Measurements from ENCODE around the gene ZNF438.
A peak's percentile ranks its signal among the peaks of the same experiment; 100 is the strongest.

The ZNF438 gene

GRCh38 chr10:30863516-30864210, 168.0 kb downstream of the ZNF438 start:
- peaks cover 22% of the 10 kb centered on the region for H3K4me1 ChIP-seq
- no peak overlapping the region for H3K4me3 ChIP-seq
- no peak overlapping the region for H3K27ac ChIP-seq
- H3K9ac ChIP-seq, result no peak overlapping the region
- no peaks in the 10 kb centered on the region for H3K9me3 ChIP-seq
- H3K36me3 ChIP-seq, result no peaks in the 10 kb centered on the region
- no peaks in the 10 kb centered on the region for H4K20me1 ChIP-seq
- no peak overlapping the region for H3K4me2 ChIP-seq
- no peak for TF ChIP-seq Cebpa-rat (IDR thresholded peaks at IDR 0.05)
- H3K27me3 ChIP-seq, result no peaks in the 10 kb centered on the region

GRCh38 chr10:30862486-30862885, 169.2 kb downstream of the ZNF438 start:
- no peaks in the 10 kb centered on the region for H3K36me3 ChIP-seq
- H3K27me3 ChIP-seq, result no peaks in the 10 kb centered on the region
- no peak for TF ChIP-seq Cebpa-rat (IDR thresholded peaks at IDR 0.05)
- no peaks in the 10 kb centered on the region for H3K9me3 ChIP-seq
- no peaks in the 10 kb centered on the region for H4K20me1 ChIP-seq
- peak overlapping the region; percentile 33 for H3K4me2 ChIP-seq
- H3K27ac ChIP-seq, result no peak overlapping the region; the same call in 1 of the 2 replicates
- no peak overlapping the region for H3K4me3 ChIP-seq
- peaks cover 22% of the 10 kb centered on the region for H3K4me1 ChIP-seq
- no peak overlapping the region for H3K9ac ChIP-seq

DNA sequence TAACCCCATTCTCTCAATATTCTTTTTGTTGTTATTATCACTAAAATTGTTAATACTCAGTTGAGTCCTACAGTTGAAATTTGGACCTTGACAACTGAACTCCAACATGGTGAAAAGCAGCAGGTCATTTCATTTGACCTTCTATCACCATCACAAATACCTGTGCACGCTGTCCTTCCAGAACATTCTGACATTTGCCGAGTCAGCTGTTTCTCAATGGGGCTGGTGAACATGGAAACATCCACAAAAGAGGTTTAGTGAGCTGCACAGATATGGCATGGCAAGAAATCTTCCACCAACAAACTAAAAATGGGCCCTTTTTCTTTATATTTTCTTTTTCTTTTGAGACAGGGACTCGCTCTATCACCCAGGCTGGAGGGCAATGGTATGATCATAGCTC, 169.7 kb downstream of the ZNF438 start:
- Histone ChIP-seq H4K20me1 (no peaks in the 10 kb centered on the region), H3K9ac (no peak overlapping the region), H3K9me3 (no peaks in the 10 kb centered on the region), H3K27me3 (no peaks in the 10 kb centered on the region), H3K4me1 (peaks cover 22% of the 10 kb centered on the region), H3K27ac (no peak overlapping the region; the same call in 1 of the 2 replicates), H3K36me3 (no peaks in the 10 kb centered on the region), H3K4me2 (peak overlapping the region; percentile 33), H3K4me3 (no peak overlapping the region)
- no peak for TF ChIP-seq Cebpa-rat (IDR thresholded peaks at IDR 0.05)

DNA sequence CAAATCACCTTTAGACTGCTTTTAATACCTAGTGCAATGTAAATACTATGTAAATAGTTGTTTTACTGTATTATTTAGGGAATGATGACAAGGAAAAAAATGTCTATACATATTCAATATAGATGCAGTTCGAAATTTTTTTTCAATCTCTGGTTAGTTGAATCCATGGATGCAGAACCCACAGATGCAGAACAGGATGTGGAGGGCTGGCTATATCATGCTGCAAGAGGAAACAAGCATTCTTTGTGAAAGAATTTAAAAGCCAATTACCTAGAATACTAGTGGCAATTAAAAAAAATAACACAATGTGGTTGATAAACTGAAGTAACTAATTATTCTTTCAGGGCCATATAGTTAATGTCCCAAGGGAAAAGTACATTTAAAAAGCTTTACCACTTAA, 170.4 kb downstream of the ZNF438 start:
- no peak overlapping the region for H3K4me3 ChIP-seq
- no peak for TF ChIP-seq Cebpa-rat (IDR thresholded peaks at IDR 0.05)
- no peaks in the 10 kb centered on the region for H4K20me1 ChIP-seq
- no peaks in the 10 kb centered on the region for H3K9me3 ChIP-seq
- no peaks in the 10 kb centered on the region for H3K27me3 ChIP-seq
- no peak overlapping the region for H3K4me2 ChIP-seq
- H3K9ac ChIP-seq, result no peak overlapping the region
- H3K4me1 ChIP-seq, result peaks cover 22% of the 10 kb centered on the region
- no peaks in the 10 kb centered on the region for H3K36me3 ChIP-seq
- no peak overlapping the region for H3K27ac ChIP-seq

- no peaks in the 10 kb centered on the region for H3K36me3 ChIP-seq
- H3K4me2 ChIP-seq, result no peak overlapping the region
- no peaks in the 10 kb centered on the region for H3K27me3 ChIP-seq
- H3K9me3 ChIP-seq, result no peaks in the 10 kb centered on the region
- no peak overlapping the region for H3K9ac ChIP-seq
- peaks cover 22% of the 10 kb centered on the region for H3K4me1 ChIP-seq
- H4K20me1 ChIP-seq, result no peaks in the 10 kb centered on the region
- H3K27ac ChIP-seq, result no peak overlapping the region
- no peak for TF ChIP-seq Cebpa-rat (IDR thresholded peaks at IDR 0.05)
- no peak overlapping the region for H3K4me3 ChIP-seq
Observed at GRCh38 chr10:30858499-30858898, 173.2 kb downstream of the ZNF438 start.

- no peak overlapping the region for H3K27ac ChIP-seq
- H3K4me1 ChIP-seq, result peaks cover 19% of the 10 kb centered on the region
- no peak for TF ChIP-seq Cebpa-rat (IDR thresholded peaks at IDR 0.05)
- H3K36me3 ChIP-seq, result no peaks in the 10 kb centered on the region
- no peaks in the 10 kb centered on the region for H4K20me1 ChIP-seq
- no peak overlapping the region for H3K4me2 ChIP-seq
- no peak overlapping the region for H3K9ac ChIP-seq
- no peaks in the 10 kb centered on the region for H3K27me3 ChIP-seq
- H3K4me3 ChIP-seq, result no peak overlapping the region
- no peaks in the 10 kb centered on the region for H3K9me3 ChIP-seq
Observed at GRCh38 chr10:30857803-30858202, 173.9 kb downstream of the ZNF438 start.

DNA sequence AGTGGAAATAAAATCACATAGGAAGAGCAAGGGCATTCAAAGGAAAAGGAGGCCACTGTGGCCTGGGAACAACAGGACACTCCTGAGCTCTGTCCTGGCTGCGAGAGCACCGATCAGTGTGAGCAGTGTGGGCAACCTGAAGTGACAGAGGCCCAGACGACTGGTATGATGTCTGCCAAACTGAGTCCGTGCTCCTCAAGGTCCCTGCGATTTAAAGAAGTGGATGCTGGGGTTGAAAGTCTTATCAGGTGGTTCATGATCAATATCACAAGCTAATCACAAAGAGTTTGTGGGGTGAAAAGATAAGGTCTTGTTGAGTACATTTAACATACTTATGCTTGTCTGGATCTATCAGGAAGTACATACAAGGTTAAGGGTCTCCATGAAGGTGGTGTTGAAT, 176.5 kb downstream of the ZNF438 start:
- no peak overlapping the region for H3K9ac ChIP-seq
- H3K4me3 ChIP-seq, result no peak overlapping the region
- H3K9me3 ChIP-seq, result no peaks in the 10 kb centered on the region
- H3K27ac ChIP-seq, result no peak overlapping the region
- H3K36me3 ChIP-seq, result no peaks in the 10 kb centered on the region
- no peaks in the 10 kb centered on the region for H3K27me3 ChIP-seq
- H3K4me1 ChIP-seq, result no peaks in the 10 kb centered on the region
- H4K20me1 ChIP-seq, result no peaks in the 10 kb centered on the region
- TF ChIP-seq Cebpa-rat (IDR thresholded peaks at IDR 0.05), result no peak
- H3K4me2 ChIP-seq, result no peak overlapping the region

DNA sequence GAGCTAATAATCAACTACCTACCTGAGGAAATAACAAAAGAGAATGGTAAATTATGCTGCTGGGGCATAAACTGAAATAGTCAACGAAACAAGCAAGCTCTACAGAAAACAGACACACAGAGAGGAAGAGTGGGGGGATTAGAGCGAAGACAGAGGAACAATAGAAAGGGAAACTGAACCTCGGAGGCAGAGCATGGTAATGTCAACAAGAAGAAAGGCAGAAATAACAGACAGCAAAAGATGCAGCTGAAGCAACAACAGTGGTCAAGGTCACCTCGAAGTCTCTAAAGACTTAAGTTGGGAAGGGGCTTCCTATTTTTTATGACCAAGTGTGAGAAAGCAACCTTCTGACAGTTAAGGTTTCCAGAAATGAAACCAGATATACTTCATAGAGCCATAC, 177.0 kb downstream of the ZNF438 start:
- Histone ChIP-seq H3K36me3 (no peaks in the 10 kb centered on the region), H3K27ac (no peak overlapping the region), H3K27me3 (no peaks in the 10 kb centered on the region), H3K4me3 (no peak overlapping the region), H4K20me1 (no peaks in the 10 kb centered on the region), H3K4me2 (no peak overlapping the region), H3K9me3 (no peaks in the 10 kb centered on the region), H3K9ac (no peak overlapping the region), H3K4me1 (no peaks in the 10 kb centered on the region)
- no peak for TF ChIP-seq Cebpa-rat (IDR thresholded peaks at IDR 0.05)

- TF ChIP-seq Cebpa-rat (IDR thresholded peaks at IDR 0.05), result no peak
- Histone ChIP-seq H3K9me3 (no peaks in the 10 kb centered on the region), H3K4me3 (no peak overlapping the region), H3K36me3 (no peaks in the 10 kb centered on the region), H4K20me1 (no peaks in the 10 kb centered on the region), H3K27me3 (no peaks in the 10 kb centered on the region), H3K4me2 (no peak overlapping the region), H3K4me1 (no peaks in the 10 kb centered on the region), H3K9ac (no peak overlapping the region), H3K27ac (no peak overlapping the region)
Observed at GRCh38 chr10:30853066-30853465, 178.6 kb downstream of the ZNF438 start.

DNA sequence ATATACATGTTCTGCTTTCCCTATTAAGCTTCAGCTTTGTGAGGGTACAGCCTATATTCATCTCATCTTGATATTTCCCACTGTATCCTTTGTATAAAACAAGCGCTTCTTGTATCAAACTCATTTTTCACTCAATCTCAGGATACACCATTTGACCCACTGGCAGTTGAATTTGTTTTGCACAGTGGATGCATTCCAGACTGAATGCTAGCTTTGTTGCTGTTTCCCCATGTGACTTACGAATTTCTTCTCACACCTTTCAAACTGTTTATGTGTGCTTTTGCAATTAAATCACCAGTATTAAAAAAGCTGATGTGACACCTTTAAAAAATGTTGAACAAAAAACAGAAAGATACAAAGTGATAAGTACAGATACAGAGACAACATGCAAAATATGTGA, 180.9 kb downstream of the ZNF438 start:
- 0 out of 2 replicates have a peak, but pooled peaks cover 7% of the 10 kb centered on the region for H3K4me1 ChIP-seq
- no peak overlapping the region for H3K4me3 ChIP-seq
- no peaks in the 10 kb centered on the region for H3K9me3 ChIP-seq
- H3K36me3 ChIP-seq, result no peaks in the 10 kb centered on the region
- no peaks in the 10 kb centered on the region for H4K20me1 ChIP-seq
- H3K27me3 ChIP-seq, result no peaks in the 10 kb centered on the region
- H3K27ac ChIP-seq, result no peak overlapping the region
- H3K9ac ChIP-seq, result no peak overlapping the region
- no peak for TF ChIP-seq Cebpa-rat (IDR thresholded peaks at IDR 0.05)
- H3K4me2 ChIP-seq, result no peak overlapping the region
